Measurements from ENCODE around the gene PHKG1. TPM values are rescaled to one million over a fixed set of nuclear protein-coding genes. Genes with fewer than 3 reads are reported as not detected.

PHKG1 gene
- total RNA-seq, 1 experiment from 2014 or later: not detected

GRCh38 chr7:56087445-56087844 is 5.3 kb downstream of the PHKG1 start (continued):
- TF ChIP-seq, protein P1, sequence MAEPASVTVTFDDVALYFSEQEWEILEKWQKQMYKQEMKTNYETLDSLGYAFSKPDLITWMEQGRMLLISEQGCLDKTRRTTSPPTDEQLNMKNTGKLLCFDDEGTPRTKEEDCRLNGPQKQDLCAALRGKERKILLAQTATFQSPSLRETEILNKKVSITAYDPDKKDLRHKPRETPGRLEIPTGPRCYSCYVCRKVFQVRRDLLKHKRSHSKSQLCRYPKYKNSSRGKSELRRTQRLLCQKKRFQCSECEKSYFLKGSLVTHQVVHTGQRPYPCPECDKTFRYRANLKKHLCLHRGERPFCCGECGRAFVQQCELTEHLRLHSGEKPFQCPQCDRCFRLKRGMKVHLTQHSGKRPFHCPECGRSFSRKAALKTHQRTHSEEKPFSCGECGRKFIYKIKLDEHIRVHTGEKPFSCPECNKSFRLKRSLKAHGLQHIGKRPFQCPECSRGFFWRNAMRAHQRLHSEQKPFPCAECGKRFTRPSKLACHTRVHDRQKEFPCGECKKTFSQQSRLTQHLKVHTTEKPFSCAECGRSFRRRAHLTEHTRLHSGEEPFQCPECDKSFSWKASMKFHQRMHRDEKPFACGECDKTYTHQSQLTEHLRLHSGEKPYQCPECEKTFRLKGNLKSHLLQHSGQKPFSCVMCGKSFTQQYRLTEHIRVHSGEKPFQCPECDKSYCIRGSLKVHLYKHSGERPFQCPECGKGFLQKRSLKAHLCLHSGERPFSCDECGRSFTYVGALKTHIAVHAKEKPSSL (CRISPR knock-in tag; conservative IDR thresholded peaks at IDR 0.05): no peak
- TF ChIP-seq ZBTB21 (CRISPR knock-in tag; IDR thresholded peaks at IDR 0.05; ENCODE audit: borderline replicate concordance): no peak
- TF ChIP-seq SMAD3 (CRISPR knock-in tag; IDR thresholded peaks at IDR 0.05; ENCODE audit: borderline replicate concordance): no peak

DNA sequence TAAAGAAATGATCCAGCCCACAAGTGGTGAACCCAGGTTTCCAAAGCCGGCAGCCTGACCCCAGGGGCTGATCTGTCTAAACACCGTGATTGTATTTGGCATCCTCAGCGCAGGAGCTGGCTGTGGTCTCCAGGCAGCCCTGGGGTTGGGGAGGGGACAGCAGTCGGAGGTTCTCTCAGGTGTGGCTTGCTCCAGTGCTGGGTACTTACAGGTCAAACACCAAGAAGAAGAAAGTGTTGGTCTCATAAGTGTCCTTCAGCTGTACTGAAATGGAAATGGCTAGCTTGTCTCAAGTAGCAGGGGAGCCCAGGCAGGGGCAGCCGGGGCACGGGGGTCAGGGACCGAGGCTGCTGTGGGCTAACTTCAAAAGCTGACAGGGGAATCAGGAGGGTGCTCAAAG is 6.0 kb downstream of the PHKG1 start:
- Mint-ChIP-seq H3K27me3 (ENCODE audit: low read depth) (no peaks in the 10 kb centered on the region), H3K36me3 (peaks cover 10% of the 10 kb centered on the region)
- CTCF ChIA-PET: interaction anchor here (1.9 kb wide), 1 partner anchor 13 kb away, joined by 8 read pairs; no protein-coding TSS in a partner anchor

DNA sequence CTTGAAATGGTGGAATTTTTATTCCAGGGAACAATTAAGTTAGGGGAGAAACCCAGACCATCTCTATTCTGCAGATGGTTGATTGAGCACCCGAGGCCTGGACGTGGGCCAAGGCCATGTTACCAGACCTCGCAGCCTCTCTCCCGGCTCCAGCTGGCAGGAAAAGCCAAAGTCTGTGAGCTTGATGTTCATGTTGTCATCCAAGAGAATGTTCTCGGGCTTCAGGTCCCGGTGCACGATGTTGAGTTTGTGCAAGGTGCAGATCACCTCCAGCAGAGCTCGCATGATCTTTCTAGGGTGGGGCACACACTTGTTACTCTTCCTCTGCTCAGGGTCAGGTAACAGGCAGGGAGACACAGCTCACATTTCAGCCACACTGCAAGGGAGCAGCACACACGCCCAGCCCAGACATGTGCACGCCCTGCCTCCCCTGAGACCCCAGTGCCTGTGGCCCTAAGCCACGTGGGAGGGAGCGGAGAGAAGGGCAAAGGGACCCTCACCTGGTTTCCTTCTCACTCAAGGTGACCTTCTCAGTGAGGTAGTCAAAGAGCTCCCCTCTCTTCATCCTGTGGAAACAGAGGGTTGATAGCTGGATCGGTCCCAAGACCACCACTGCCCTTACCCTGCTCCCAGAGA is 9.5 kb downstream of the PHKG1 start:
- Mint-ChIP-seq H3K27ac (no peak overlapping the region), H3K4me3 (no peak overlapping the region), H3K4me1 (no peaks in the 10 kb centered on the region), H3K9me3 (no peaks in the 10 kb centered on the region), H3K36me3 (peaks cover 26% of the 10 kb centered on the region), H3K27me3 (ENCODE audit: low read depth) (no peaks in the 10 kb centered on the region)
- ATAC-seq (no peak), DNase-seq (ENCODE audit: low spot score) (no peak)
- POLR2A ChIA-PET: interaction anchor here (1.0 kb wide), 1 partner anchor 8 kb away, joined by 4 read pairs; no protein-coding TSS in a partner anchor
- CTCF ChIA-PET: interaction anchor here (1.0 to 1.4 kb wide), 3 partner anchors 9 to 119 kb away, joined by 3 to 11 read pairs (median 4); partner anchors contain the start of gene PHKG1
- TF ChIP-seq ZNF138 (CRISPR knock-in tag; conservative IDR thresholded peaks at IDR 0.05): no peak
- no peak for TF ChIP-seq PRDM15 (CRISPR knock-in tag; IDR thresholded peaks at IDR 0.05)
- TF ChIP-seq RELA (CRISPR knock-in tag; IDR thresholded peaks at IDR 0.05; ENCODE audit: borderline replicate concordance): no peak
- TF ChIP-seq, protein P1 (CRISPR knock-in tag; conservative IDR thresholded peaks at IDR 0.05): no peak
- no peak for TF ChIP-seq OVOL2 (CRISPR knock-in tag; IDR thresholded peaks at IDR 0.05; ENCODE audit: borderline replicate concordance)
- no peak for TF ChIP-seq TCF7 (CRISPR knock-in tag; IDR thresholded peaks at IDR 0.05; ENCODE audit: low read depth)
- TF ChIP-seq ATF6 (CRISPR knock-in tag; IDR thresholded peaks at IDR 0.05): no peak
- TF ChIP-seq, protein P2, sequence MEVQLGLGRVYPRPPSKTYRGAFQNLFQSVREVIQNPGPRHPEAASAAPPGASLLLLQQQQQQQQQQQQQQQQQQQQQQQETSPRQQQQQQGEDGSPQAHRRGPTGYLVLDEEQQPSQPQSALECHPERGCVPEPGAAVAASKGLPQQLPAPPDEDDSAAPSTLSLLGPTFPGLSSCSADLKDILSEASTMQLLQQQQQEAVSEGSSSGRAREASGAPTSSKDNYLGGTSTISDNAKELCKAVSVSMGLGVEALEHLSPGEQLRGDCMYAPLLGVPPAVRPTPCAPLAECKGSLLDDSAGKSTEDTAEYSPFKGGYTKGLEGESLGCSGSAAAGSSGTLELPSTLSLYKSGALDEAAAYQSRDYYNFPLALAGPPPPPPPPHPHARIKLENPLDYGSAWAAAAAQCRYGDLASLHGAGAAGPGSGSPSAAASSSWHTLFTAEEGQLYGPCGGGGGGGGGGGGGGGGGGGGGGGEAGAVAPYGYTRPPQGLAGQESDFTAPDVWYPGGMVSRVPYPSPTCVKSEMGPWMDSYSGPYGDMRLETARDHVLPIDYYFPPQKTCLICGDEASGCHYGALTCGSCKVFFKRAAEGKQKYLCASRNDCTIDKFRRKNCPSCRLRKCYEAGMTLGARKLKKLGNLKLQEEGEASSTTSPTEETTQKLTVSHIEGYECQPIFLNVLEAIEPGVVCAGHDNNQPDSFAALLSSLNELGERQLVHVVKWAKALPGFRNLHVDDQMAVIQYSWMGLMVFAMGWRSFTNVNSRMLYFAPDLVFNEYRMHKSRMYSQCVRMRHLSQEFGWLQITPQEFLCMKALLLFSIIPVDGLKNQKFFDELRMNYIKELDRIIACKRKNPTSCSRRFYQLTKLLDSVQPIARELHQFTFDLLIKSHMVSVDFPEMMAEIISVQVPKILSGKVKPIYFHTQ (CRISPR knock-in tag; IDR thresholded peaks at IDR 0.05): no peak
- TF ChIP-seq ZNF396 (CRISPR knock-in tag; IDR thresholded peaks at IDR 0.05; ENCODE audit: borderline replicate concordance): no peak
- no peak for TF ChIP-seq ETV6 (CRISPR knock-in tag; IDR thresholded peaks at IDR 0.05)
- no peak for TF ChIP-seq SMAD3 (CRISPR knock-in tag; IDR thresholded peaks at IDR 0.05; ENCODE audit: borderline replicate concordance)
- TF ChIP-seq ESRRA (CRISPR knock-in tag; IDR thresholded peaks at IDR 0.05; ENCODE audit: borderline replicate concordance): no peak
- no peak for TF ChIP-seq STAT6 (CRISPR knock-in tag; conservative IDR thresholded peaks at IDR 0.05; ENCODE audit: low read depth)

More for the DNA sequence above, 6.0 kb downstream of the PHKG1 start:
- Mint-ChIP-seq H3K27ac (no peak overlapping the region), H3K9me3 (no peaks in the 10 kb centered on the region), H3K4me1 (no peaks in the 10 kb centered on the region), H3K4me3 (no peak overlapping the region)
- no peak for ATAC-seq
- POLR2A ChIA-PET: no interaction called here
- DNase-seq (ENCODE audit: low spot score): no peak
- no peak for TF ChIP-seq GABPB1 (CRISPR knock-in tag; IDR thresholded peaks at IDR 0.05)
- no peak for TF ChIP-seq NFATC4 (CRISPR knock-in tag; IDR thresholded peaks at IDR 0.05)

Measured in WTC11 (cell line).